OCI-LY1 (cell line): Measurements from ENCODE around the gene TBC1D4.

Source experiments
- H2AFZ ChIP-seq: fragments of 200-600 bp; sonication (generic), shearing (Covaris generic); 2 replicates; pipeline ENCODE4 v1.6.0; 2014; ENCODE audit warnings: antibody characterized with exemption, mild to moderate bottlenecking, low read length
- H3F3A ChIP-seq: fragments of 200-600 bp; sonication (generic), shearing (Covaris generic); 2 replicates; pipeline ENCODE4 v1.6.0; 2014; ENCODE audit warnings: mild to moderate bottlenecking, antibody characterized with exemption, low read length, moderate library complexity; ENCODE audit not compliant: insufficient read depth
- H3K27ac ChIP-seq: fragments of 200-600 bp; sonication (generic); 2 replicates; pipeline ENCODE4 v1.5.1; 2014; ENCODE audit warnings: low read length, mixed run types, mild to moderate bottlenecking, low read depth; ENCODE audit not compliant: poor library complexity, severe bottlenecking
- H3K27me3 ChIP-seq: fragments of 200-600 bp; sonication (generic); 2 replicates; pipeline ENCODE4 v1.6.0; 2014; ENCODE audit warnings: antibody characterized with exemption, mild to moderate bottlenecking, low read length, moderate library complexity; ENCODE audit not compliant: insufficient read depth
- H3K36me3 ChIP-seq: fragments of 200-600 bp; sonication (generic); 2 replicates; pipeline ENCODE4 v1.6.1; 2014; ENCODE audit warnings: mild to moderate bottlenecking, antibody characterized with exemption, low read length, moderate library complexity, mixed read lengths; ENCODE audit not compliant: insufficient read depth
- H3K4me1 ChIP-seq: fragments of 200-600 bp; sonication (generic); 2 replicates; pipeline ENCODE4 v1.5.1; 2014; ENCODE audit warnings: mild to moderate bottlenecking, low read length, moderate library complexity; ENCODE audit not compliant: insufficient read depth, severe bottlenecking
- H3K4me2 ChIP-seq: fragments of 200-600 bp; sonication (generic), shearing (Covaris generic); 2 replicates; pipeline ENCODE4 v1.6.1; 2014; ENCODE audit warnings: low read length
- H3K4me3 ChIP-seq: fragments of 200-600 bp; sonication (generic); 2 replicates; pipeline ENCODE4 v1.5.1; 2014; ENCODE audit warnings: low read length, low read depth, mild to moderate bottlenecking, mixed read lengths; ENCODE audit not compliant: poor library complexity, severe bottlenecking
- H3K79me2 ChIP-seq: fragments of 200-600 bp; shearing (Covaris generic); 2 replicates; pipeline ENCODE4 v1.6.1; 2016; ENCODE audit warnings: mixed run types, low read length, mixed read lengths; ENCODE audit not compliant: insufficient read depth
- H3K9ac ChIP-seq: fragments of 200-600 bp; sonication (generic), shearing (Covaris generic); 2 replicates; pipeline ENCODE4 v1.6.1; 2014; ENCODE audit warnings: mild to moderate bottlenecking, low read length, mixed read lengths
- H3K9me2 ChIP-seq: fragments of 200-600 bp; sonication (generic), shearing (Covaris generic); 2 replicates; pipeline ENCODE4 v1.6.1; 2014; ENCODE audit warnings: low read depth, mild to moderate bottlenecking, low read length, mixed read lengths
- H3K9me3 ChIP-seq: fragments of 200-600 bp; shearing (Covaris generic); 2 replicates; pipeline ENCODE4 v1.6.1; 2014; ENCODE audit warnings: low read length, mixed read lengths
- H4K20me1 ChIP-seq: fragments of 200-600 bp; sonication (generic), shearing (Covaris generic); 2 replicates; pipeline ENCODE4 v1.6.0; 2016; ENCODE audit warnings: mild to moderate bottlenecking, low read length; ENCODE audit not compliant: insufficient read depth
- EZH2 ChIP-seq: fragments of 200-600 bp; sonication (generic), shearing (Covaris generic); IDR thresholded peaks from 2 replicates; pipeline ENCODE4 v1.8.0; 2017; ENCODE audit warnings: borderline replicate concordance, mixed run types, mild to moderate bottlenecking, antibody characterized with exemption, low read length, moderate library complexity, mixed read lengths
- TF ChIP-seq, protein P1 (sequence below): fragments of 200-600 bp; sonication (generic), shearing (Covaris generic); IDR thresholded peaks from 2 replicates; pipeline ENCODE4 v1.5.1; 2017; ENCODE audit warnings: mild to moderate bottlenecking, antibody characterized with exemption, low read length, moderate library complexity, mixed read lengths

The TBC1D4 gene

DNA sequence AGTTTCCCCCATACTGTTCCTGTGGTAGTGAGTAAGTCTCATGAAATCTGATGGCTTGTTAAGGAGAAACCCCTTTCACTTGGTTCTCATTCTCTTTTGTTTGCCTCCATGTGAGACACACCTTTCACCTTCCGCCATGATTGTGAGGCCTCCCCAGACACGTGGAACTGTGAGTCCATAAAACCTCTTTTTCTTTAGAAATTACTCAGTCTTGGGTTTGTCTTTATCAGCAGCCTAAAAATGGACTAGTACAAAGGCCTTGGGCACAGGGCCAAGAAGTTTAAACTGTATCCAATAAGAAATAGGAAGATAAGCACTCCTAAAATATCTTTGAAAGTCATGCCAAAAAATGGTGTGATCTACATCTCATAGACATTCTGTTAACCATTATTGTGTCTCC, 176.9 kb downstream of the TBC1D4 start:
- Histone ChIP-seq H3K4me2 (no peak overlapping the region), H3F3A (no peaks in the 10 kb centered on the region), H3K27ac (no peak overlapping the region), H3K9me2 (no peaks in the 10 kb centered on the region), H3K79me2 (no peaks in the 10 kb centered on the region), H3K27me3 (no peaks in the 10 kb centered on the region), H3K4me3 (no peak overlapping the region), H2AFZ (no peak overlapping the region), H3K9me3 (no peaks in the 10 kb centered on the region), H3K9ac (no peak overlapping the region), H4K20me1 (no peaks in the 10 kb centered on the region), H3K4me1 (no peaks in the 10 kb centered on the region), H3K36me3 (no peaks in the 10 kb centered on the region)
- TF ChIP-seq, protein P1, sequence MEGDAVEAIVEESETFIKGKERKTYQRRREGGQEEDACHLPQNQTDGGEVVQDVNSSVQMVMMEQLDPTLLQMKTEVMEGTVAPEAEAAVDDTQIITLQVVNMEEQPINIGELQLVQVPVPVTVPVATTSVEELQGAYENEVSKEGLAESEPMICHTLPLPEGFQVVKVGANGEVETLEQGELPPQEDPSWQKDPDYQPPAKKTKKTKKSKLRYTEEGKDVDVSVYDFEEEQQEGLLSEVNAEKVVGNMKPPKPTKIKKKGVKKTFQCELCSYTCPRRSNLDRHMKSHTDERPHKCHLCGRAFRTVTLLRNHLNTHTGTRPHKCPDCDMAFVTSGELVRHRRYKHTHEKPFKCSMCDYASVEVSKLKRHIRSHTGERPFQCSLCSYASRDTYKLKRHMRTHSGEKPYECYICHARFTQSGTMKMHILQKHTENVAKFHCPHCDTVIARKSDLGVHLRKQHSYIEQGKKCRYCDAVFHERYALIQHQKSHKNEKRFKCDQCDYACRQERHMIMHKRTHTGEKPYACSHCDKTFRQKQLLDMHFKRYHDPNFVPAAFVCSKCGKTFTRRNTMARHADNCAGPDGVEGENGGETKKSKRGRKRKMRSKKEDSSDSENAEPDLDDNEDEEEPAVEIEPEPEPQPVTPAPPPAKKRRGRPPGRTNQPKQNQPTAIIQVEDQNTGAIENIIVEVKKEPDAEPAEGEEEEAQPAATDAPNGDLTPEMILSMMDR = no peak
- no peak for TF ChIP-seq EZH2

DNA sequence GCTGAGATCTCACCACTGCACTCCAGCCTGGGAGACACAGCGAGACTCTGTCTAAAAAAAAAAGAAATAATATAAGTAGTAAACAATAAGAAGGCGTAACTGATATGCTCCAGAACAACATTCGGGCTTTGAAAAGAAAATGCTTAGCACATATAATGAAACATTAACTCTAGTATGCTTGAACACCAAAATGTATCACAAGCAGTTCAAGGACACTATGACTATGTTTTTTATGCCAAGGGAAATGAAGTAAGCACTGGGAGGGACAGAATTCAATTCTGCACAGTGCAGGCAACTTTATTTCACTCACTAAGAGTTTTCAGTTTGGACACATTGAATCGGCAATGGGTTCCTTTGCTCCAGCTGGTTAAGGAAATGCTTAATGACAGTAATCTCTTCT, 178.7 kb downstream of the TBC1D4 start:
- Histone ChIP-seq H3K79me2 (no peaks in the 10 kb centered on the region), H3K4me2 (no peak overlapping the region), H2AFZ (no peak overlapping the region), H3K27me3 (no peaks in the 10 kb centered on the region), H3F3A (no peaks in the 10 kb centered on the region), H3K9me3 (no peaks in the 10 kb centered on the region), H3K27ac (no peak overlapping the region), H3K9ac (no peak overlapping the region), H3K4me3 (no peak overlapping the region), H3K9me2 (no peaks in the 10 kb centered on the region), H4K20me1 (no peaks in the 10 kb centered on the region), H3K4me1 (no peaks in the 10 kb centered on the region), H3K36me3 (no peaks in the 10 kb centered on the region)
- TF ChIP-seq, protein P1 = no peak
- TF ChIP-seq EZH2 = no peak

DNA sequence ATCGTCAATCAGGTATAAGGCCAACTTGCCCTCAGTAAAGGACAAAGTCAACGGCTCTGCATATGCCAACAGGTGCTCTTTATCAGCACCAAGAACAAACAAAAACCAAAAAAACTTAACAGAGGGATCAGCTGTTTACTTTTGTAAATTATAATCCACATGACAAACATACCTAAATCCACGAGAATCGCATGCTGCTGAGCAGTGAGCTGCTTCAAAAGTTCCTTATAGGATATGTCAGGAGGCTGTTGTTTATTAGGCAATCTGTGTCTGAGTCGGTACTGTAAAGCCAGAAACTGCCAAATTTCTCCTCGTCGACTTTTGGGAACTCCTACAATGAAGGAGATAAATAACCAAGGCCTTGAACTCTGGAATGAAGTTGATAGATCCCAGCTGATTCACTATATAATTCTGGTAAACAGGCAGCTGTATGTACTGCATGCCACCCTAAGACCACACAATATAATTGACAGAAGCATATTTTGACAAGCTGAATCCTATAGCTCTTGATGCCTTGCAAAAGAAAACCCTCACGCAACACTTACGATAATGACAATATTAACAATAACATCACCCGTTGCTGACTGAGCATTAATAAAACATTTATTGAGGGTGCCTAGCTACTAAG, 179.8 kb downstream of the TBC1D4 start:
- Histone ChIP-seq H3K36me3 (no peaks in the 10 kb centered on the region), H3K4me1 (no peaks in the 10 kb centered on the region), H2AFZ (no peak overlapping the region), H3K9ac (no peak overlapping the region), H3K27ac (no peak overlapping the region), H3K4me3 (no peak overlapping the region), H4K20me1 (no peaks in the 10 kb centered on the region), H3F3A (no peaks in the 10 kb centered on the region), H3K79me2 (no peaks in the 10 kb centered on the region), H3K9me2 (no peaks in the 10 kb centered on the region), H3K4me2 (no peak overlapping the region), H3K27me3 (no peaks in the 10 kb centered on the region), H3K9me3 (no peaks in the 10 kb centered on the region)
- TF ChIP-seq, protein P1 = no peak
- TF ChIP-seq EZH2 = no peak
